Measurements from ENCODE around the gene ZNF8. TPM values are rescaled to one million over a fixed set of nuclear protein-coding genes. Genes with fewer than 3 reads are reported as not detected.
"Not testable (repeated sequence)": the region's sequence is repeated elsewhere in the genome, so short reads cannot be mapped to it uniquely, and the experiment has no call there.

ZNF8 gene
- total RNA-seq, 1 donor from 2014 or later: 6.4 TPM

DNA sequence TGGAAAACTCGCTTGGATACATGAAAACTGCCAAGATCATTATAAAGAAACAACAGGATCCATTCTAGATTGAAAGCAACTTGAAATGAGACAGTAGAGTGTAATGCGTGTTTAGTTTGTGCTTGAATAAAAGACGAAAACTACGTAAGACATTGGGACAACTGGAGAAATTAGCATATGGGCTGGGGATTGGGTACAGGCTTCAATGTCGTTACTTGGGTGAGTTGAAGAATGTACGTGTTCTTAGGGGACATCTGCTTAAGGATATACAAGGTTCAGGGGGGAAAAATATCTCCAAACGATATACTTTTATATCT is 26.0 kb downstream of the ZNF8 start:
- TF ChIP-seq POLR2A (IDR thresholded peaks at IDR 0.05): no peak
- TF ChIP-seq POLR2AphosphoS5 (IDR thresholded peaks at IDR 0.05; ENCODE audit: insufficient read depth in 1 of 2, low read depth in 1 of 2): no peak
- TF ChIP-seq CTCF (IDR thresholded peaks at IDR 0.05): no peak
- intact Hi-C loops (cut with DNase I): no loop called here
- Histone ChIP-seq H3K27me3 (no peaks in the 10 kb centered on the region), H3K36me3 (peaks cover 0 to 13% of the 10 kb centered on the region in 2 donors), H3K27ac (peak overlapping the region; percentile 82), H3K4me1 (peaks cover 15% of the 10 kb centered on the region), H3K4me3 (peak overlapping the region; percentile 89 to 91), H3K9me3 (no peaks in the 10 kb centered on the region)
- DNase-seq (ENCODE audit: extremely low spot score in 2 of 2): no peak

DNA sequence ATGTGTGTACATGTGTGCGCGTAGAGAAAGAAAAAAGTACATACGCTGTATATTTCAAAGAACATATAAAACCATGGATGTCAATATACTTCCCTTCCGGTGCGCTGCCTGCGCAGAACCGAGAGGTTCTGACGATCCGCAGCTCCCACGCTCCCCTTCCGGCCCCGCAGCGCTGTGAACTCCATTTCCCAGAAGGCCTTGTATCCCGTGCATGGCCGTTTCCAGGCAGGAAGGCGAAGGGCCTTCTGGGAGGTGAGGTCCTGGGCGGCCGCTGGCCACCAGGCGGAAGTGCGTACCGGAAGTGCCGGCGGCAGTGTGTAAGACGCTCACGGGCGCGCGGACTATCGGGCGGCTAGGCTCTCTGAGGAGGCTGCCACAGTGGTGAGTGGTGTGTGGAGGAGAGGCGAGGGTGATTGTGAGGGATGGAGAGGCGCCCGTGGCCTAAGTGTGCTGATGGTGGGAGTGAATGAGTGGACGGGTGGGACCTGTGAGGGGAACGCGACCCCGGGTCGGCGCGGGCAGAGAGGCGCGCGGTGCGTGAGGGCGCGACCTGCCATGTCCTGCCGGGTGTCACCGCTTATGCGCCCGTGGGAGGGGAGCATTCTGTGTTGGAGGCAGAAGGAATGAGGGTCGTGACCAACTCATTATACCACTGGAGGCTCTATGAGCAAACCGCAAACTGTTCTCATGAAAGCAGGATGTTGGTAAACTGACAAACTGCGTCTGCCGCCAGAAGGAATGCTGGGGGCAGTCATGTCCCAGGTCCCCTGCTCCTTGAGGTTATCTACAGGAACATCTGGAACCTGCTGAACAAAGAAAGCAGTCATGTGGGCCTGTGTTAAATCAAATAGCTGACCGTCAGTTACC is 26.5 kb downstream of the ZNF8 start, which contains the start of gene ERVK3-1:
Gene ERVK3-1 (plus strand): TSS at position 313 of the 867 bp plus-strand sequence. CDS start 6,792 bp downstream, outside the sequence.
- DNase-seq (ENCODE audit: extremely low spot score in 2 of 2): peak in 1 of 2 donors; percentile 97
- Histone ChIP-seq H3K4me1 (peaks cover 15% of the 10 kb centered on the region), H3K27ac (peak within 1 kb of the TSS; percentile 82), H3K4me3 (peak within 1 kb of the TSS; percentile 89 to 91), H3K27me3 (no peaks in the 10 kb centered on the region), H3K36me3 (peaks cover 0 to 9% of the 10 kb centered on the region in 2 donors), H3K9me3 (no peaks in the 10 kb centered on the region)
- intact Hi-C loops (cut with DNase I): no loop called here
- peak in 1 of 2 donors; percentile 75 for TF ChIP-seq POLR2A (IDR thresholded peaks at IDR 0.05)
- peak; percentile 98 to 100 for TF ChIP-seq POLR2AphosphoS5 (IDR thresholded peaks at IDR 0.05; ENCODE audit: insufficient read depth in 1 of 2, low read depth in 1 of 2)
- peak in 2 of 3 experiments; percentile 21 to 52 for TF ChIP-seq CTCF (IDR thresholded peaks at IDR 0.05)

DNA sequence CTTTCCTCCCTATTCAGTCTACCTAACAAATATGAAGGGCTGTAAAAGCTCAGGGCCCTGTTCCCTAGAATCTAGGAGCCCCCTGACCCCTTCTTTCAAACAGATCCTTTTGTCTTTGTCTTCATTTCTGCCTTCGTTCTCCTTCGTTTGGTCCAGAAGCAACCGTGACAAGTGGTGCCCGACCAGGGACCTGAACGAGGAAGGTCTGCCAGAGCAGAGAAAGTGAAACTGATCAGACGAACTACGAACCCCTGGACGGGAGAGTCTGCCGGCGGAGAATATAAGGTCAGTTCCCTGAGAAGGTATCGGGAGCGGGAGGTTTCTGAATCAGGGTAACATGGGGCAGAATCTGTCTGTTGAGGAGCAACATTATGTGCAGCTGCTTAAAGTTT is 27.2 kb downstream of the ZNF8 start:
- Histone ChIP-seq H3K36me3 (peaks cover 0 to 2% of the 10 kb centered on the region in 2 donors), H3K4me3 (peak overlapping the region; percentile 89 to 91), H3K4me1 (peaks cover 15% of the 10 kb centered on the region), H3K9me3 (no peaks in the 10 kb centered on the region), H3K27me3 (no peaks in the 10 kb centered on the region), H3K27ac (no peak overlapping the region)
- TF ChIP-seq POLR2AphosphoS5 (IDR thresholded peaks at IDR 0.05; ENCODE audit: insufficient read depth in 1 of 2, low read depth in 1 of 2): no peak
- no peak for TF ChIP-seq POLR2A (IDR thresholded peaks at IDR 0.05)
- TF ChIP-seq CTCF (IDR thresholded peaks at IDR 0.05): no peak
- no peak for DNase-seq (ENCODE audit: extremely low spot score in 2 of 2)
- intact Hi-C loops (cut with DNase I): no loop called here

DNA sequence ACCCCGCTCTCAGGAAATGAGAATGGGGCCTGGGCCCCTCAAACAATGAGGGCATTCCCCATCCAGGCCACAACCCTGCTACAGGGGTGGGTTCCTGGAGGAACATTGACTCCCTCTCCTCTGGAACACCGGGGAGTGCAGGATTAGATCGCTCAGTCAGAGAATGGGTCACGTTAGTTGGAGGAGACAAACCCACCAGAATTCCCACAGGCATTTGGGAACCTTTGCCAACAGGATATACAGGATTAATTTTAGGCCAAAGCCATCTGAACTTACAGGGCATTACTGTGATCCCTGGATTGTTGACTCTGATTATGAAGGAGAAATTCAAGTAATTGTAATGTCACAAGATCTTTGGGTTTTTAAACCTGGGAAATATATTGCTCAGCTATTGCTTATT is 29.0 kb downstream of the ZNF8 start:
- Histone ChIP-seq H3K4me3 (no peak overlapping the region), H3K27me3 (no peaks in the 10 kb centered on the region), H3K4me1 (peaks cover 15% of the 10 kb centered on the region), H3K27ac (no peak overlapping the region), H3K9me3 (no peaks in the 10 kb centered on the region), H3K36me3 (peaks cover 0 to 16% of the 10 kb centered on the region in 2 donors)
- intact Hi-C loops (cut with DNase I): loop anchor here (1.0 kb wide), 1 partner anchor 27 kb away; no protein-coding TSS in a partner anchor
- no peak for TF ChIP-seq CTCF (IDR thresholded peaks at IDR 0.05)
- TF ChIP-seq POLR2A (IDR thresholded peaks at IDR 0.05): no peak
- TF ChIP-seq POLR2AphosphoS5 (IDR thresholded peaks at IDR 0.05; ENCODE audit: insufficient read depth in 1 of 2, low read depth in 1 of 2): no peak
- DNase-seq (ENCODE audit: extremely low spot score in 2 of 2): no peak

DNA sequence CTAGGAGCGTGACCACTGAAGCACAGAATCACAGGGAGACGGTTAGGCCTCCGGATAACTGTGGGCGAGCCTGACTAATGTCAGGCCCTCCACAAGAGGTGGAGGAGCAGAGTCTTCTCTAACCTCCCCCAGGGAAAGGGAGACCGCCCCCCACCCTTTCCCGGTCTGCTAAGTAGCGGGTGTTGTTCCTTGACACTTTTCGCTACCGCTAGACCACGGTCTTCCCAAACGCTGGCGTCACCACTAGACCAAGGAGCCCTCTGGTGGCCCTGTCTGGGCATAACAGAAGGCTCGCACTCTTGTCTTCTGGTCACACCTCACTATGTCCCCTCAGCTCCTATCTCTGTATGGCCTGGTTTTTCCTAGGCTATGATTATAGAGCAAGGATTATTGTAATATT is 31.9 kb downstream of the ZNF8 start:
- peaks cover 0 to 40% of the 10 kb centered on the region in 2 donors for H3K36me3 ChIP-seq
- H3K4me3 ChIP-seq; DNase-seq (ENCODE audit: extremely low spot score in 2 of 2); H3K9me3 ChIP-seq; H3K27me3 ChIP-seq; intact Hi-C loops (cut with DNase I); H3K27ac ChIP-seq: not testable (repeated sequence)
- H3K4me1 ChIP-seq: peaks cover 14% of the 10 kb centered on the region
- TF ChIP-seq CTCF (IDR thresholded peaks at IDR 0.05): peak in 1 of 3 experiments; percentile 14
